Prostate gland (tissue), 2 donors: Measurements from ENCODE around the gene PAPSS2.

Source experiments
- CTCF ChIP-seq, 4 experiments: fragments of 200-600 bp in 2 of 4; fragments of 450-650 bp in 2 of 4; sonication (generic) in 2 of 4; IDR thresholded peaks; 1 replicate in 3 of 4; 2 replicates in 1 of 4; pipeline ENCODE4 v1.5.1; 2016 to 2019; ENCODE audit warnings: antibody characterized with exemption in 4 of 4, mild to moderate bottlenecking in 2 of 4, moderate library complexity in 2 of 4
- POLR2A ChIP-seq: fragments of 450-650 bp; IDR thresholded peaks from one replicate; pipeline ENCODE4 v1.6.1; 2016; ENCODE audit warnings: antibody characterized with exemption, mild to moderate bottlenecking

- TF ChIP-seq POLR2A = no peak
- no peak for TF ChIP-seq CTCF (IDR thresholded peaks at IDR 0.05)
These were observed 53.4 kb downstream of the PAPSS2 start for GRCh38 chr10:87712913-87713616.
